Measurements from ENCODE around the gene CPNE6.

GRCh38 chr14:24052656-24053547 lies 18.5 kb upstream of the CPNE6 start:
- TF ChIP-seq, protein P1, sequence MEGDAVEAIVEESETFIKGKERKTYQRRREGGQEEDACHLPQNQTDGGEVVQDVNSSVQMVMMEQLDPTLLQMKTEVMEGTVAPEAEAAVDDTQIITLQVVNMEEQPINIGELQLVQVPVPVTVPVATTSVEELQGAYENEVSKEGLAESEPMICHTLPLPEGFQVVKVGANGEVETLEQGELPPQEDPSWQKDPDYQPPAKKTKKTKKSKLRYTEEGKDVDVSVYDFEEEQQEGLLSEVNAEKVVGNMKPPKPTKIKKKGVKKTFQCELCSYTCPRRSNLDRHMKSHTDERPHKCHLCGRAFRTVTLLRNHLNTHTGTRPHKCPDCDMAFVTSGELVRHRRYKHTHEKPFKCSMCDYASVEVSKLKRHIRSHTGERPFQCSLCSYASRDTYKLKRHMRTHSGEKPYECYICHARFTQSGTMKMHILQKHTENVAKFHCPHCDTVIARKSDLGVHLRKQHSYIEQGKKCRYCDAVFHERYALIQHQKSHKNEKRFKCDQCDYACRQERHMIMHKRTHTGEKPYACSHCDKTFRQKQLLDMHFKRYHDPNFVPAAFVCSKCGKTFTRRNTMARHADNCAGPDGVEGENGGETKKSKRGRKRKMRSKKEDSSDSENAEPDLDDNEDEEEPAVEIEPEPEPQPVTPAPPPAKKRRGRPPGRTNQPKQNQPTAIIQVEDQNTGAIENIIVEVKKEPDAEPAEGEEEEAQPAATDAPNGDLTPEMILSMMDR (IDR thresholded peaks at IDR 0.05; ENCODE audit: insufficient read depth, low read length, poor library complexity, severe bottlenecking) = no peak
- no peak for TF ChIP-seq EZH2phosphoT487 (conservative IDR thresholded peaks at IDR 0.05; ENCODE audit: low read length)
